Prostate gland (tissue), 2 donors: Measurements from ENCODE around the gene METTL1. TPM values are rescaled to one million over a fixed set of nuclear protein-coding genes. Genes with fewer than 3 reads are reported as not detected.

Source experiments
- DNase-seq: peaks from one replicate; pipeline ENCODE4 v3.0.0-alpha.2; 2019; ENCODE audit warnings: low spot score
- H3K27ac ChIP-seq, 2 donors: fragments of 200-600 bp; sonication (generic); 2 replicates each; pipeline ENCODE4 v1.5.1; 2017 to 2019
- H3K27me3 ChIP-seq: fragments of 200-600 bp; sonication (generic); replicated peaks from 2 replicates; pipeline ENCODE4 v1.5.1; 2019; ENCODE audit not compliant: insufficient read depth
- H3K36me3 ChIP-seq, 2 donors: fragments of 200-600 bp; sonication (generic); 1 replicate in 1 of 2; 2 replicates in 1 of 2; pipeline versions ENCODE4 v1.5.1 to v1.8.1; 2017 to 2019
- H3K4me1 ChIP-seq: fragments of 200-600 bp; sonication (generic); replicated peaks from 2 replicates; pipeline ENCODE4 v1.5.1; 2019
- H3K4me3 ChIP-seq, 2 donors: fragments of 200-600 bp; sonication (generic); 2 replicates each; pipeline ENCODE4 v1.5.1; 2017 to 2019
- H3K9me3 ChIP-seq: fragments of 200-600 bp; sonication (generic); 2 replicates; pipeline ENCODE4 v1.5.1; 2017
- CTCF ChIP-seq, 4 experiments: fragments of 200-600 bp in 2 of 4; fragments of 450-650 bp in 2 of 4; sonication (generic) in 2 of 4; IDR thresholded peaks; 1 replicate in 3 of 4; 2 replicates in 1 of 4; pipeline ENCODE4 v1.5.1; 2016 to 2019; ENCODE audit warnings: antibody characterized with exemption in 4 of 4, mild to moderate bottlenecking in 2 of 4, moderate library complexity in 2 of 4
- POLR2A ChIP-seq: fragments of 450-650 bp; IDR thresholded peaks from one replicate; pipeline ENCODE4 v1.6.1; 2016; ENCODE audit warnings: antibody characterized with exemption, mild to moderate bottlenecking
- POLR2AphosphoS5 ChIP-seq: sonication (generic); formaldehyde crosslinking; IDR thresholded peaks from one replicate; pipeline ENCODE4 v1.6.1; 2017; ENCODE audit warnings: antibody characterized with exemption
- WGBS: methylation state at CpG from one replicate; pipeline ENCODE4 v1.1.5; 2018; 5-methylcytosine and 5-hydroxymethylcytosine counted together
- intact Hi-C: fragments of 100-400 bp; cut with DNase I; formaldehyde crosslinking; loops from one replicate; pipeline ENCODE4 v1.14.2; 2022
- total RNA-seq, 2 donors: library from RNA; depleted of rRNA; stranded (reverse); fragments of >200 nt; gene quantifications; one replicate each; pipeline ENCODE4 v1.1.0, GENCODE V29; 2016

Gene METTL1
- total RNA-seq, 2 donors from 2014 or later, result 4.9 to 14.3 TPM

- H3K27me3 ChIP-seq, result no peaks in the 10 kb centered on the region
- peaks cover 0 to 4% of the 10 kb centered on the region in 2 donors for H3K36me3 ChIP-seq
- no peak overlapping the region for H3K4me3 ChIP-seq
- intact Hi-C loops, result loop anchor here (5.0 kb wide), 2 partner anchors 43 to 113 kb away; no protein-coding TSS in a partner anchor
- no peak overlapping the region for H3K27ac ChIP-seq
- 94% methylated on average over 11 of the region's 11 CpGs for WGBS
- H3K9me3 ChIP-seq, result no peaks in the 10 kb centered on the region
- H3K4me1 ChIP-seq, result no peaks in the 10 kb centered on the region
- DNase-seq, result no peak
- TF ChIP-seq POLR2AphosphoS5 (no peak), POLR2A (no peak), CTCF (IDR thresholded peaks at IDR 0.05) (no peak)
Observed at GRCh38 chr12:57783861-57784260, 12.0 kb upstream of the METTL1 start.

- WGBS, result 82% methylated on average over 12 of the region's 12 CpGs
Observed at GRCh38 chr12:57783466-57783801, 11.5 kb upstream of the METTL1 start.

GRCh38 chr12:57782608-57783465, 10.9 kb upstream of the METTL1 start, which contains the start of gene TSFM:
Gene TSFM, plus strand, starts transcription at chr12:57782787. Its CDS starts 15 bp downstream, at chr12:57782802.
- Histone ChIP-seq H3K27me3 (no peaks in the 10 kb centered on the region), H3K27ac (peak within 1 kb of the TSS; percentile 28 to 71), H3K36me3 (peaks cover 0 to 4% of the 10 kb centered on the region in 2 donors), H3K9me3 (no peaks in the 10 kb centered on the region), H3K4me1 (no peaks in the 10 kb centered on the region), H3K4me3 (peak within 1 kb of the TSS; percentile 58 to 93)
- intact Hi-C loops, result loop anchor here (5.0 kb wide), 2 partner anchors 44 to 114 kb away; no protein-coding TSS in a partner anchor
- TF ChIP-seq POLR2A (no peak), CTCF (IDR thresholded peaks at IDR 0.05) (peak; percentile 95 to 98 (median 96)), POLR2AphosphoS5 (peak; percentile 97)
- WGBS, result 1% methylated on average over 45 of the region's 45 CpGs
- DNase-seq, result peak; percentile 94

More at GRCh38 chr12:57783466-57783801, 11.5 kb upstream of the METTL1 start:
- Histone ChIP-seq H3K4me3 (peak overlapping the region; percentile 58 to 93), H3K27ac (no peak overlapping the region), H3K9me3 (no peaks in the 10 kb centered on the region), H3K4me1 (no peaks in the 10 kb centered on the region), H3K36me3 (peaks cover 0 to 4% of the 10 kb centered on the region in 2 donors), H3K27me3 (no peaks in the 10 kb centered on the region)
- intact Hi-C loops, result loop anchor here (5.0 kb wide), 2 partner anchors 44 to 114 kb away; no protein-coding TSS in a partner anchor
- no peak for DNase-seq
- TF ChIP-seq CTCF (IDR thresholded peaks at IDR 0.05), result no peak

GRCh38 chr12:57782243-57782607, 10.3 kb upstream of the METTL1 start:
- Histone ChIP-seq H3K4me3 (peak overlapping the region in 1 of 2 donors; percentile 93), H3K27me3 (no peaks in the 10 kb centered on the region), H3K9me3 (no peaks in the 10 kb centered on the region), H3K36me3 (peaks cover 0 to 2% of the 10 kb centered on the region in 2 donors), H3K4me1 (no peaks in the 10 kb centered on the region), H3K27ac (no peak overlapping the region)
- no peak for TF ChIP-seq POLR2AphosphoS5
- no peak for TF ChIP-seq CTCF (IDR thresholded peaks at IDR 0.05)
- no peak for TF ChIP-seq POLR2A
- intact Hi-C loops, result loop anchor here (5.0 kb wide), 2 partner anchors 45 to 115 kb away; no protein-coding TSS in a partner anchor
- DNase-seq, result no peak
- 22% methylated on average over 4 of the region's 4 CpGs for WGBS
